ENCODE data around the gene RAD18.

Gene RAD18

GRCh38 chr3:8984081-8984480, 20.8 kb upstream of the RAD18 start:
- ATAC-seq = no peak
- TF ChIP-seq BACH2 (CRISPR knock-in tag; IDR thresholded peaks at IDR 0.05; ENCODE audit: borderline replicate concordance) = no peak
- TF ChIP-seq GLIS3 (CRISPR knock-in tag; IDR thresholded peaks at IDR 0.05) = no peak
- no peak for TF ChIP-seq ZFP3 (CRISPR knock-in tag; IDR thresholded peaks at IDR 0.05)
- TF ChIP-seq, protein P1, sequence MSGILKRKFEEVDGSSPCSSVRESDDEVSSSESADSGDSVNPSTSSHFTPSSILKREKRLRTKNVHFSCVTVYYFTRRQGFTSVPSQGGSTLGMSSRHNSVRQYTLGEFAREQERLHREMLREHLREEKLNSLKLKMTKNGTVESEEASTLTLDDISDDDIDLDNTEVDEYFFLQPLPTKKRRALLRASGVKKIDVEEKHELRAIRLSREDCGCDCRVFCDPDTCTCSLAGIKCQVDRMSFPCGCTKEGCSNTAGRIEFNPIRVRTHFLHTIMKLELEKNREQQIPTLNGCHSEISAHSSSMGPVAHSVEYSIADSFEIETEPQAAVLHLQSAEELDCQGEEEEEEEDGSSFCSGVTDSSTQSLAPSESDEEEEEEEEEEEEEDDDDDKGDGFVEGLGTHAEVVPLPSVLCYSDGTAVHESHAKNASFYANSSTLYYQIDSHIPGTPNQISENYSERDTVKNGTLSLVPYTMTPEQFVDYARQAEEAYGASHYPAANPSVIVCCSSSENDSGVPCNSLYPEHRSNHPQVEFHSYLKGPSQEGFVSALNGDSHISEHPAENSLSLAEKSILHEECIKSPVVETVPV (CRISPR knock-in tag; IDR thresholded peaks at IDR 0.05) = no peak
- TF ChIP-seq ZNF70 (CRISPR knock-in tag; IDR thresholded peaks at IDR 0.05) = no peak
- no peak for TF ChIP-seq ISL1 (CRISPR knock-in tag; IDR thresholded peaks at IDR 0.05)
- TF ChIP-seq CSDC2 (CRISPR knock-in tag; IDR thresholded peaks at IDR 0.05) = no peak
- no peak for TF ChIP-seq ZNF565 (CRISPR knock-in tag; conservative IDR thresholded peaks at IDR 0.05; ENCODE audit: low read depth)
- TF ChIP-seq POU6F1 (CRISPR knock-in tag; IDR thresholded peaks at IDR 0.05; ENCODE audit: borderline replicate concordance, low read depth) = no peak
- no peak for TF ChIP-seq ZC3H10 (CRISPR knock-in tag; IDR thresholded peaks at IDR 0.05)
- no peak for TF ChIP-seq PPARA (CRISPR knock-in tag; IDR thresholded peaks at IDR 0.05; ENCODE audit: borderline replicate concordance)
- TF ChIP-seq TCF4 (CRISPR knock-in tag; IDR thresholded peaks at IDR 0.05; ENCODE audit: borderline replicate concordance) = no peak
- no peak for TF ChIP-seq ARNTL (CRISPR knock-in tag; IDR thresholded peaks at IDR 0.05; ENCODE audit: borderline replicate concordance, low read depth)

- no peak for ATAC-seq
- TF ChIP-seq, protein P2, sequence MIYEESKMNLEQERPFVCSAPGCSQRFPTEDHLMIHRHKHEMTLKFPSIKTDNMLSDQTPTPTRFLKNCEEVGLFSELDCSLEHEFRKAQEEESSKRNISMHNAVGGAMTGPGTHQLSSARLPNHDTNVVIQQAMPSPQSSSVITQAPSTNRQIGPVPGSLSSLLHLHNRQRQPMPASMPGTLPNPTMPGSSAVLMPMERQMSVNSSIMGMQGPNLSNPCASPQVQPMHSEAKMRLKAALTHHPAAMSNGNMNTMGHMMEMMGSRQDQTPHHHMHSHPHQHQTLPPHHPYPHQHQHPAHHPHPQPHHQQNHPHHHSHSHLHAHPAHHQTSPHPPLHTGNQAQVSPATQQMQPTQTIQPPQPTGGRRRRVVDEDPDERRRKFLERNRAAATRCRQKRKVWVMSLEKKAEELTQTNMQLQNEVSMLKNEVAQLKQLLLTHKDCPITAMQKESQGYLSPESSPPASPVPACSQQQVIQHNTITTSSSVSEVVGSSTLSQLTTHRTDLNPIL (CRISPR knock-in tag; IDR thresholded peaks at IDR 0.05; ENCODE audit: low read depth) = no peak
Measured at GRCh38 chr3:8983591-8983990, 20.3 kb upstream of the RAD18 start.

- TF ChIP-seq, protein P3, sequence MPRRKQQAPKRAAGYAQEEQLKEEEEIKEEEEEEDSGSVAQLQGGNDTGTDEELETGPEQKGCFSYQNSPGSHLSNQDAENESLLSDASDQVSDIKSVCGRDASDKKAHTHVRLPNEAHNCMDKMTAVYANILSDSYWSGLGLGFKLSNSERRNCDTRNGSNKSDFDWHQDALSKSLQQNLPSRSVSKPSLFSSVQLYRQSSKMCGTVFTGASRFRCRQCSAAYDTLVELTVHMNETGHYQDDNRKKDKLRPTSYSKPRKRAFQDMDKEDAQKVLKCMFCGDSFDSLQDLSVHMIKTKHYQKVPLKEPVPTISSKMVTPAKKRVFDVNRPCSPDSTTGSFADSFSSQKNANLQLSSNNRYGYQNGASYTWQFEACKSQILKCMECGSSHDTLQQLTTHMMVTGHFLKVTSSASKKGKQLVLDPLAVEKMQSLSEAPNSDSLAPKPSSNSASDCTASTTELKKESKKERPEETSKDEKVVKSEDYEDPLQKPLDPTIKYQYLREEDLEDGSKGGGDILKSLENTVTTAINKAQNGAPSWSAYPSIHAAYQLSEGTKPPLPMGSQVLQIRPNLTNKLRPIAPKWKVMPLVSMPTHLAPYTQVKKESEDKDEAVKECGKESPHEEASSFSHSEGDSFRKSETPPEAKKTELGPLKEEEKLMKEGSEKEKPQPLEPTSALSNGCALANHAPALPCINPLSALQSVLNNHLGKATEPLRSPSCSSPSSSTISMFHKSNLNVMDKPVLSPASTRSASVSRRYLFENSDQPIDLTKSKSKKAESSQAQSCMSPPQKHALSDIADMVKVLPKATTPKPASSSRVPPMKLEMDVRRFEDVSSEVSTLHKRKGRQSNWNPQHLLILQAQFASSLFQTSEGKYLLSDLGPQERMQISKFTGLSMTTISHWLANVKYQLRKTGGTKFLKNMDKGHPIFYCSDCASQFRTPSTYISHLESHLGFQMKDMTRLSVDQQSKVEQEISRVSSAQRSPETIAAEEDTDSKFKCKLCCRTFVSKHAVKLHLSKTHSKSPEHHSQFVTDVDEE (CRISPR knock-in tag; IDR thresholded peaks at IDR 0.05) = no peak
- no peak for TF ChIP-seq ZNF70 (CRISPR knock-in tag; IDR thresholded peaks at IDR 0.05)
- TF ChIP-seq RARB (CRISPR knock-in tag; IDR thresholded peaks at IDR 0.05) = no peak
- TF ChIP-seq, protein P1 (CRISPR knock-in tag; IDR thresholded peaks at IDR 0.05) = no peak
- TF ChIP-seq TCF4 (CRISPR knock-in tag; IDR thresholded peaks at IDR 0.05; ENCODE audit: borderline replicate concordance) = no peak
- no peak for ATAC-seq
Measured at GRCh38 chr3:8983026-8983425, 19.8 kb upstream of the RAD18 start.

DNA sequence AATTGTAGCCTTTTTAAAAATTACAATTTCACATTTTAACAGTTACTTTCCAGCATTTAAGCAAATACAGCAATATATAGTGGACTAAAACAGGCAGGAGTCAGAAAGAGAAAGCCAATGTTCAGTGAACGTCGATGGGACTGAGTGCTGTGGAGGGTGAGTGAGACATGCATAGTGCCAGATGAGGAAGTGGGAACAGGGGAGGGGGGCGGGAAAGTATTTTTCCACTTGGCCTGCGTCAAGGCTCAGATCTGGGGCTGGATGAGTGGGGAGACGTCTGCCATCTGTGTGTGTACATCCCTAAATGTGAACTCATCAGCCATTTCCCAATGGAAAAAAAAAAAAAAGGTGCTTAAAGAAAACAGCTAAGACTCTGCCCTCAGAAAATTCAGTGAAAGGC, 19.2 kb upstream of the RAD18 start:
- no peak for ATAC-seq
- TF ChIP-seq ZFP30 (CRISPR knock-in tag; IDR thresholded peaks at IDR 0.05) (no peak), ARNTL (CRISPR knock-in tag; IDR thresholded peaks at IDR 0.05; ENCODE audit: borderline replicate concordance, low read depth) (no peak), TCF4 (CRISPR knock-in tag; IDR thresholded peaks at IDR 0.05; ENCODE audit: borderline replicate concordance) (no peak), TOX (CRISPR knock-in tag; IDR thresholded peaks at IDR 0.05; ENCODE audit: borderline replicate concordance) (no peak), PPARA (CRISPR knock-in tag; IDR thresholded peaks at IDR 0.05; ENCODE audit: borderline replicate concordance) (no peak), ZFP3 (CRISPR knock-in tag; IDR thresholded peaks at IDR 0.05) (no peak), ZNF70 (CRISPR knock-in tag; IDR thresholded peaks at IDR 0.05) (no peak), POU6F1 (CRISPR knock-in tag; IDR thresholded peaks at IDR 0.05; ENCODE audit: borderline replicate concordance, low read depth) (no peak), ESRRG (CRISPR knock-in tag; IDR thresholded peaks at IDR 0.05) (no peak)
- TF ChIP-seq, protein P2 (CRISPR knock-in tag; IDR thresholded peaks at IDR 0.05; ENCODE audit: low read depth) = no peak

Data from SK-N-SH treated with all-trans-retinoic acid at 6 μM for 48 hours (cell line).